Measurements from ENCODE around the gene RNF25. TPM values are rescaled to one million over a fixed set of nuclear protein-coding genes. Genes with fewer than 3 reads are reported as not detected.

RNF25 gene
- total and polyA plus RNA-seq, 2 of the 4 experiments (the other 2 are of a cell fraction): 56.5 to 78.1 TPM

GRCh38 chr2:218615868-218616315 is 55.9 kb downstream of the RNF25 start:
- WGBS, 2 experiments (ENCODE audit: extremely low coverage in 2 of 2, insufficient read length in 1 of 2): 87% methylated on average over 4 of the region's 6 CpGs; no CpG with 5 or more reads in 1 of the 2 experiments
- no peaks in the 10 kb centered on the region for H3K79me1 ChIP-seq (ENCODE audit: low read depth in 1 of 2, low read length in 2 of 2)
- no peaks in the 10 kb centered on the region; the same call in 1 of the 2 replicates for H3K27me3 ChIP-seq (ENCODE audit: control insufficient read depth, insufficient read depth, low read length)
- ChIA-PET POLR2A (ENCODE audit: unreplicated experiment) (interaction anchor here (0.6 kb wide), 1 partner anchor 1377 kb away, joined by 4 read pairs; no protein-coding TSS in a partner anchor), CTCF (interaction anchor here (0.7 kb wide), 1 partner anchor 9 kb away, joined by 3 read pairs; the partner anchor contains the start of gene PLCD4)
- intact Hi-C loops (cut with micrococcal nuclease) (no loop called here), dilution Hi-C loops (cut with HindIII; ENCODE audit: low sequenced_read_pairs, unreplicated experiment) (no loop called here), in situ Hi-C loops (cut with MboI; ENCODE audit: low sequenced_read_pairs) (no loop called here)
- no peak overlapping the region for H4K8ac ChIP-seq (ENCODE audit: low read depth in 2 of 2, low read length in 2 of 2)
- H2BK5ac ChIP-seq (ENCODE audit: low read depth, low read length, poor library complexity, severe bottlenecking): no peak overlapping the region
- H3K9me1 ChIP-seq (ENCODE audit: insufficient read depth, low read length): no peaks in the 10 kb centered on the region
- no peak overlapping the region for H3K14ac ChIP-seq (replicated peaks; ENCODE audit: low read depth, low read length)
- H3K36me3 ChIP-seq (ENCODE audit: control insufficient read depth, insufficient read depth, low read length): no peaks in the 10 kb centered on the region
- no TSS peak for BruUV-seq (replicated peaks)
- H2AK9ac ChIP-seq (replicated peaks; ENCODE audit: low read depth, low read length, poor library complexity): no peak overlapping the region
- no peak overlapping the region for H3K4me3 ChIP-seq (ENCODE audit: insufficient read depth, low read depth, low read length)
- H2AFZ ChIP-seq (replicated peaks; ENCODE audit: low read length, poor library complexity): no peak overlapping the region
- H3K9me3 ChIP-seq (ENCODE audit: control insufficient read depth, insufficient read depth, low read length): no peaks in the 10 kb centered on the region
- H3K18ac ChIP-seq (ENCODE audit: low read depth, low read length): no peak overlapping the region
- no peak overlapping the region for H3K27ac ChIP-seq (ENCODE audit: insufficient read depth, low read length)
- H2BK120ac ChIP-seq (ENCODE audit: low read depth, low read length): no peak overlapping the region
- no peak overlapping the region for H3K4me2 ChIP-seq (ENCODE audit: low read depth, low read length)
- no peak overlapping the region for H2AK5ac ChIP-seq (ENCODE audit: low read depth, low read length)
- H2BK20ac ChIP-seq (ENCODE audit: low read depth, low read length): no peak overlapping the region
- no peak overlapping the region for H3K23ac ChIP-seq (ENCODE audit: low read depth, low read length)
- no peaks in the 10 kb centered on the region for H3K4me1 ChIP-seq (ENCODE audit: control insufficient read depth, insufficient read depth, low read length)
- no peak overlapping the region for H3K9ac ChIP-seq (ENCODE audit: low read depth, low read length)
- H4K20me1 ChIP-seq (ENCODE audit: insufficient read depth, low read length): no peaks in the 10 kb centered on the region
- ATAC-seq (ENCODE audit: low read depth): no peak; the same call in 1 of the 2 replicates
- TF ChIP-seq, protein P1, sequence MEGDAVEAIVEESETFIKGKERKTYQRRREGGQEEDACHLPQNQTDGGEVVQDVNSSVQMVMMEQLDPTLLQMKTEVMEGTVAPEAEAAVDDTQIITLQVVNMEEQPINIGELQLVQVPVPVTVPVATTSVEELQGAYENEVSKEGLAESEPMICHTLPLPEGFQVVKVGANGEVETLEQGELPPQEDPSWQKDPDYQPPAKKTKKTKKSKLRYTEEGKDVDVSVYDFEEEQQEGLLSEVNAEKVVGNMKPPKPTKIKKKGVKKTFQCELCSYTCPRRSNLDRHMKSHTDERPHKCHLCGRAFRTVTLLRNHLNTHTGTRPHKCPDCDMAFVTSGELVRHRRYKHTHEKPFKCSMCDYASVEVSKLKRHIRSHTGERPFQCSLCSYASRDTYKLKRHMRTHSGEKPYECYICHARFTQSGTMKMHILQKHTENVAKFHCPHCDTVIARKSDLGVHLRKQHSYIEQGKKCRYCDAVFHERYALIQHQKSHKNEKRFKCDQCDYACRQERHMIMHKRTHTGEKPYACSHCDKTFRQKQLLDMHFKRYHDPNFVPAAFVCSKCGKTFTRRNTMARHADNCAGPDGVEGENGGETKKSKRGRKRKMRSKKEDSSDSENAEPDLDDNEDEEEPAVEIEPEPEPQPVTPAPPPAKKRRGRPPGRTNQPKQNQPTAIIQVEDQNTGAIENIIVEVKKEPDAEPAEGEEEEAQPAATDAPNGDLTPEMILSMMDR (conservative IDR thresholded peaks at IDR 0.05; ENCODE audit: low read depth, low read length): no peak
- TF ChIP-seq MAZ (IDR thresholded peaks at IDR 0.05; ENCODE audit: borderline replicate concordance, low read depth, low read length) (no peak), SMC3 (IDR thresholded peaks at IDR 0.05; ENCODE audit: low read depth, low read length) (no peak), POLR2A (IDR thresholded peaks at IDR 0.05; ENCODE audit: low read depth, low read length) (no peak), FOS (IDR thresholded peaks at IDR 0.05; ENCODE audit: low read depth, low read length) (no peak), CHD1 (IDR thresholded peaks at IDR 0.05; ENCODE audit: low read depth, low read length) (no peak), NFE2L2 (IDR thresholded peaks at IDR 0.05; ENCODE audit: low read depth, low read length) (no peak), USF2 (IDR thresholded peaks at IDR 0.05; ENCODE audit: low read depth, low read length) (no peak), MXI1 (IDR thresholded peaks at IDR 0.05; ENCODE audit: borderline replicate concordance, low read depth, low read length) (no peak), MAFK (IDR thresholded peaks at IDR 0.05; ENCODE audit: low read depth, low read length) (no peak), BHLHE40 (IDR thresholded peaks at IDR 0.05; ENCODE audit: low read depth, low read length) (no peak), RCOR1 (IDR thresholded peaks at IDR 0.05; ENCODE audit: insufficient replicate concordance, low read length) (no peak), CEBPB (IDR thresholded peaks at IDR 0.05; ENCODE audit: low read depth, low read length) (no peak)
- TF ChIP-seq, protein P2, sequence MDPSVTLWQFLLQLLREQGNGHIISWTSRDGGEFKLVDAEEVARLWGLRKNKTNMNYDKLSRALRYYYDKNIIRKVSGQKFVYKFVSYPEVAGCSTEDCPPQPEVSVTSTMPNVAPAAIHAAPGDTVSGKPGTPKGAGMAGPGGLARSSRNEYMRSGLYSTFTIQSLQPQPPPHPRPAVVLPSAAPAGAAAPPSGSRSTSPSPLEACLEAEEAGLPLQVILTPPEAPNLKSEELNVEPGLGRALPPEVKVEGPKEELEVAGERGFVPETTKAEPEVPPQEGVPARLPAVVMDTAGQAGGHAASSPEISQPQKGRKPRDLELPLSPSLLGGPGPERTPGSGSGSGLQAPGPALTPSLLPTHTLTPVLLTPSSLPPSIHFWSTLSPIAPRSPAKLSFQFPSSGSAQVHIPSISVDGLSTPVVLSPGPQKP (IDR thresholded peaks at IDR 0.05; ENCODE audit: borderline replicate concordance, low read depth, low read length): no peak
- H2BK15ac ChIP-seq (ENCODE audit: low read depth, low read length): no peak overlapping the region
- H3K56ac ChIP-seq (ENCODE audit: extremely low read depth, insufficient read depth, low read length): no peak overlapping the region
- no peak for DNase-seq
- H3K4ac ChIP-seq (ENCODE audit: low read depth, low read length): no peak overlapping the region
- no peak overlapping the region for H4K91ac ChIP-seq (ENCODE audit: insufficient read depth, low read depth, low read length)
- H4K5ac ChIP-seq (ENCODE audit: low read depth, low read length): no peak overlapping the region
